Kidney epithelial cell (primary cell): ENCODE measurements around the gene SMARCD3. TPM values are rescaled to one million over a fixed set of nuclear protein-coding genes. Genes with fewer than 3 reads are reported as not detected.
A peak's percentile ranks its signal among the peaks of the same experiment; 100 is the strongest.

Experiments
- DNase-seq: peaks from one replicate; pipeline ENCODE4 v3.0.0-alpha.2; 2010; ENCODE audit warnings: low read depth
- H3K27me3 ChIP-seq: 2 replicates; pipeline ENCODE4 v1.6.0; 2011; ENCODE audit warnings: low read length; ENCODE audit not compliant: control insufficient read depth, insufficient read depth
- H3K36me3 ChIP-seq: 2 replicates; pipeline ENCODE4 v1.5.1; 2011; ENCODE audit warnings: low read length; ENCODE audit not compliant: control insufficient read depth, insufficient read depth
- H3K4me3 ChIP-seq: 2 replicates; pipeline ENCODE4 v1.5.1; 2011; ENCODE audit warnings: low read depth, mild to moderate bottlenecking, control low read depth, low read length
- CTCF ChIP-seq: IDR thresholded peaks from 2 replicates; pipeline ENCODE4 v1.5.1; 2011; ENCODE audit warnings: mild to moderate bottlenecking, moderate library complexity, low read length, control low read depth, inconsistent platforms; ENCODE audit not compliant: insufficient read depth, poor library complexity, severe bottlenecking
- total RNA-seq: library from RNA; depleted of rRNA; stranded (reverse); fragments of >200 nt; gene quantifications from 2 replicates; pipeline ENCODE4 v1.2.3, GENCODE V29; 2015

Gene SMARCD3
- total RNA-seq = 12.6 and 28.7 TPM in 2 replicates

GRCh38 chr7:151248346-151249033 is at the start of gene SMARCD3:
SMARCD3 (minus strand) TSS chr7:151248694; CDS start chr7:151248562, 132 bp downstream.
- peak within 1 kb of the TSS; percentile 65 for H3K4me3 ChIP-seq
- peaks cover 5% of the 10 kb centered on the region for H3K27me3 ChIP-seq
- no peaks in the 10 kb centered on the region for H3K36me3 ChIP-seq
- TF ChIP-seq CTCF = no peak
- no peak for DNase-seq

GRCh38 chr7:151296202-151296992 is 47.9 kb upstream of the SMARCD3 start:
- Histone ChIP-seq H3K4me3 (no peak overlapping the region), H3K27me3 (peaks cover 8% of the 10 kb centered on the region), H3K36me3 (no peaks in the 10 kb centered on the region)
- DNase-seq = no peak
- TF ChIP-seq CTCF = no peak

GRCh38 chr7:151292850-151293249 is 44.4 kb upstream of the SMARCD3 start:
- Histone ChIP-seq H3K27me3 (peaks cover 14% of the 10 kb centered on the region), H3K4me3 (no peak overlapping the region), H3K36me3 (no peaks in the 10 kb centered on the region)
- no peak for DNase-seq
- TF ChIP-seq CTCF = no peak

GRCh38 chr7:151291206-151291605 is 42.7 kb upstream of the SMARCD3 start:
- DNase-seq = no peak
- Histone ChIP-seq H3K27me3 (peaks cover 14% of the 10 kb centered on the region), H3K4me3 (no peak overlapping the region), H3K36me3 (no peaks in the 10 kb centered on the region)
- no peak for TF ChIP-seq CTCF

- peaks cover 14% of the 10 kb centered on the region for H3K27me3 ChIP-seq
- H3K36me3 ChIP-seq = no peaks in the 10 kb centered on the region
- H3K4me3 ChIP-seq = no peak overlapping the region
- TF ChIP-seq CTCF = no peak
- no peak for DNase-seq
These were observed 41.9 kb upstream of the SMARCD3 start for GRCh38 chr7:151290355-151290760.

GRCh38 chr7:151289891-151290290 is 41.4 kb upstream of the SMARCD3 start:
- DNase-seq = no peak
- no peak for TF ChIP-seq CTCF
- peaks cover 14% of the 10 kb centered on the region for H3K27me3 ChIP-seq
- H3K4me3 ChIP-seq = no peak overlapping the region
- no peaks in the 10 kb centered on the region for H3K36me3 ChIP-seq
